Measurements from ENCODE around the gene SLC43A1. TPM values are rescaled to one million over a fixed set of nuclear protein-coding genes. Genes with fewer than 3 reads are reported as not detected.

SLC43A1 gene
- total RNA-seq, 1 donor from 2014 or later, result 12.4 TPM

- no peak for TF ChIP-seq CTCF (IDR thresholded peaks at IDR 0.05)
- Histone ChIP-seq H3K36me3 (peaks cover 39% of the 10 kb centered on the region), H3K4me3 (no peak overlapping the region), H3K4me1 (peaks cover 2% of the 10 kb centered on the region), H3K27me3 (peaks cover 1% of the 10 kb centered on the region), H3K27ac (no peak overlapping the region), H3K9me3 (no peaks in the 10 kb centered on the region)
- intact Hi-C loops (cut with DNase I), result no loop called here
- ATAC-seq (no peak), DNase-seq (no peak)
Observed at GRCh38 chr11:57487920-57488659, 27.4 kb downstream of the SLC43A1 start.

- intact Hi-C loops (cut with DNase I), result no loop called here
- DNase-seq, result no peak
- Histone ChIP-seq H3K27me3 (peaks cover 9% of the 10 kb centered on the region), H3K27ac (no peak overlapping the region), H3K9me3 (no peaks in the 10 kb centered on the region), H3K4me1 (peaks cover 10% of the 10 kb centered on the region), H3K4me3 (no peak overlapping the region), H3K36me3 (peaks cover 39% of the 10 kb centered on the region)
- ATAC-seq, result no peak
- no peak for TF ChIP-seq CTCF (IDR thresholded peaks at IDR 0.05)
Observed at GRCh38 chr11:57487021-57487778, 28.3 kb downstream of the SLC43A1 start.

- H3K4me1 ChIP-seq, result peaks cover 10% of the 10 kb centered on the region
- no peaks in the 10 kb centered on the region for H3K9me3 ChIP-seq
- no peak for TF ChIP-seq CTCF (IDR thresholded peaks at IDR 0.05)
- intact Hi-C loops (cut with DNase I), result no loop called here
- no peak overlapping the region for H3K27ac ChIP-seq
- peaks cover 33% of the 10 kb centered on the region for H3K36me3 ChIP-seq
- ATAC-seq (no peak), DNase-seq (no peak)
- no peak overlapping the region for H3K4me3 ChIP-seq
- peaks cover 9% of the 10 kb centered on the region for H3K27me3 ChIP-seq
Observed at GRCh38 chr11:57485217-57485990, 30.1 kb downstream of the SLC43A1 start.

GRCh38 chr11:57484141-57484710, 31.3 kb downstream of the SLC43A1 start:
- DNase-seq (no peak), ATAC-seq (peak; percentile 23)
- TF ChIP-seq CTCF (IDR thresholded peaks at IDR 0.05), result no peak
- Histone ChIP-seq H3K27me3 (peaks cover 9% of the 10 kb centered on the region), H3K27ac (no peak overlapping the region), H3K9me3 (no peaks in the 10 kb centered on the region), H3K4me1 (peaks cover 10% of the 10 kb centered on the region), H3K4me3 (no peak overlapping the region), H3K36me3 (peaks cover 29% of the 10 kb centered on the region)
- intact Hi-C loops (cut with DNase I), result no loop called here

- ATAC-seq (no peak), DNase-seq (no peak)
- Histone ChIP-seq H3K27me3 (peaks cover 9% of the 10 kb centered on the region), H3K36me3 (peaks cover 29% of the 10 kb centered on the region), H3K4me1 (peaks cover 10% of the 10 kb centered on the region), H3K27ac (no peak overlapping the region), H3K9me3 (no peaks in the 10 kb centered on the region), H3K4me3 (no peak overlapping the region)
- intact Hi-C loops (cut with DNase I), result no loop called here
- no peak for TF ChIP-seq CTCF (IDR thresholded peaks at IDR 0.05)
Observed at GRCh38 chr11:57483562-57483918, 32.0 kb downstream of the SLC43A1 start.

Data from upper lobe of right lung (tissue), 1 donor.